Measurements from ENCODE around the gene EDC3.

GRCh38 chr15:74726774-74727164, 30.9 kb upstream of the EDC3 start:
- no peak for TF ChIP-seq POLR2A (IDR thresholded peaks at IDR 0.05)
- no peak for TF ChIP-seq CTCF (IDR thresholded peaks at IDR 0.05)
